HG03064 (cell line): ENCODE measurements around the gene KRT7.
"Not testable (repeated sequence)": the region's sequence is repeated elsewhere in the genome, so short reads cannot be mapped to it uniquely, and the experiment has no call there.

Experiments
- ATAC-seq: cut with Tn5 transposase; IDR thresholded peaks from one replicate; pipeline ENCODE4 v1.9.1; 2021; ENCODE audit warnings: low read depth; ENCODE audit not compliant: unreplicated experiment

The KRT7 gene

DNA sequence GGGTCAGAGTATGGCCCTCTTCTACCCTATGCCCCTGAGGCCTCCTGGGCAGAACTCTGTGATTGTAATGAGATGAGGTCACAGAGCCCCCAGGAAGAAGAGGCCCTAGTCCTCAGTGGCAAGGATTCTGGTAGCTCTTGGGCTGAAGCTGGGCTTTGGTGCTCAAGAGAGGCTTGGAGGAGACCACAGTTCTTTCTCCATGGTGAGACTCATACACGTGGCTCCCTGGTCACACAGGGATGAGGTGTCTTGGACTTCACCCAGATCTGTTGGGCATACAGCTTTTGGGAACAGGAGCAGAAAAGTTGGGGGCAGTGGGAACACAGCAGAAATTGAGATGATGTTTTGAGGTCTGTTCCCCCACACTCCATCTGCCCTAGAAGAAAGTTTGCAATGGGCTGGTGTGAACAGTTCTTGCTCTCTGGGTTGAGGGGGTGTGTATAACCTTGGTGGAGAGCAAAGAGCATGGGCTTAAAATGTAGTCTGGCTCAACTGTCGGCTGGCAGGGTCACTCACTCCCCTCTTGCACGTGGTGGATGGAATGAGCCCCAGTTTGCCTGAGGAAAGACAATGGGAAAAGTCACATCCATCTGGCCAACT lies 41.6 kb downstream of the KRT7 start, which contains the start of gene KRT86:
Gene KRT86 (plus strand): TSS at position 125 of the 600 bp plus-strand sequence. CDS start 27,272 bp downstream, outside the sequence.
- no peak for ATAC-seq

DNA sequence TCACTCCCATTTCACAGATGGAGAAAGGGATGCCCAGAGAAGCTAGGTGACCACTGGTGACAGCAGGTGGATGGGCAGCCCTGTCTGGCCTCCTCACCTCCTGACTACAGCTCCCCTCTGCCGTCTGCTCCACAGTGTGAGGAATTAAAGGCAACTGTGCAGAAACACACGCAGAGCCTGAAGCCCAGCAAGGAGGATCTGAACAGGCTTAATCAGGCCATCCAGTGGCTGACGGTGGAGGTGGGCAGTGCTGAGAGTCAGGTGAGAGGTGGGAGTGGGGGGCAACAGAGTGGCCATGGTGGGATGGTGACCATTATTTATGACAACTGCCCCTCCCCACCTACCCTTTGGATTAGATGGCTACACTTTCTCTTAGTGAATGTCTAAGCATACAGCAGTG lies 42.6 kb downstream of the KRT7 start:
- no peak for ATAC-seq

- ATAC-seq, result no peak
Observed at GRCh38 chr12:52277486-52278245, 44.6 kb downstream of the KRT7 start.

DNA sequence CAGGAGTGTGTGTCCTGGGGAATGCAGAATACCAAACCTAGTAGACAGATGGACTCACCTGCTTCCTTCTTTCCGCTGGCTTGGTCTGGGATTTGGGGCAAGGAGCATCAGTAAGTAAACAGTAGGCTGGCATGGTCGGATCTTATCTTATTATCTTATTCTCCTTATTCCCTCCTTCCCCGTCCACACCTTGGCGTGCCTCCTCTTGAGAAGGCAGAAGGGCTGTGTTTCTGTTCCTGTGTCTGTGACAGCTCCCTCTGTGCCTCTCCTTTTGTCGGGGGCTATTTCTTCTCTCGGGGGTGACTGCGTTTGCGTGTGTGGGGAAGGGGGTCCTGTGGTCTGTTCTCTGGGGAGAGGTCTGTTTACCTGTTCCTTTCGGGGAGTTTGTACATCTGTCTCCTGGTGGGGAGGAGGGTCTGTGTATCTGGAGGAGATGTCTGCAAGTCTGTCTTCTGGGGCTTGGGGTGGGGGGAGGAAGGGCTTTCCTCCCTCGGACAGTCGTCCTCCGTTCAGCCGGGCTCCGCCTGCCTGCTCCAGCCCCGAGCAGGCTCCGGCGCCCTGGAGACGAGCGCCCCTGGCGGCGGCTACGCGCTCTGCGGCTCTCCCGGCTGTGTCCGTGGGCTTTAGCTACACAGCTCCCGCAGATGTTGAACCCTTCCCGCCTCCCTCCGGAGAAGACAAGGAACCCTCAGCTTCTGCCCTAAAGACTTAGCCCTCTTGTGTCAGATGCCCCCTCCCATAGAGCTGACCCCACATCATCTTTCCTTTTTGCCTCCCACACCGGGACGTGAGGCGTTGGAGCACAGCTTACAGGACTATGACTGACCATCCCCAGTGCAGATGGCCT lies 45.8 kb downstream of the KRT7 start:
- ATAC-seq, result no peak

GRCh38 chr12:52279422-52280318 lies 46.6 kb downstream of the KRT7 start:
- ATAC-seq, result no peak

DNA sequence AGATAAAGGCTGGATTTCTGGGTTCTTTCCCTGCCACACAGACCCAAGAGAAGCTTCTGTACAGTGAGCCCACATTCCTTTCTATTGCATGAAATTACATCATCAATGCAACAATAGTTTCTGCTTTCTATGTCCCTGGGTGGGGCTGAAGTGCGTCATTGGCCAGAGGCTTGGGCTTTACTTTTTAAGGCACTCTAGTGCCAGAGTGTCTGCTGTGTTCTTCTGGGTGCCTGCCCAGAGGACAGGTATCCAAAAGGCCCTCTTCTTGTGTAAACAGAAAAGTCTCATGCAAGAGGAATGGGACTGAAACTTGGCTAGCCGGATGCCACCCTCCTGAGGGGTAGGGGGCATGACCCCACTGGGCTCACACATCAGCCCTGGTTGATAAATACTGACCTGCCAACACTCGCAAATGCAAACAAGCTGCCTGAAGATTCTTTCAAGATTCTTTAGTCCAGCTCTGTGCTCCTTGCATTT lies 47.3 kb downstream of the KRT7 start:
- ATAC-seq, result no peak

GRCh38 chr12:52280796-52281560 lies 47.9 kb downstream of the KRT7 start:
- ATAC-seq, result no peak

- ATAC-seq, result no peak
Observed at GRCh38 chr12:52284562-52285171, 51.6 kb downstream of the KRT7 start.

GRCh38 chr12:52285172-52285745 lies 52.2 kb downstream of the KRT7 start:
- no peak for ATAC-seq

DNA sequence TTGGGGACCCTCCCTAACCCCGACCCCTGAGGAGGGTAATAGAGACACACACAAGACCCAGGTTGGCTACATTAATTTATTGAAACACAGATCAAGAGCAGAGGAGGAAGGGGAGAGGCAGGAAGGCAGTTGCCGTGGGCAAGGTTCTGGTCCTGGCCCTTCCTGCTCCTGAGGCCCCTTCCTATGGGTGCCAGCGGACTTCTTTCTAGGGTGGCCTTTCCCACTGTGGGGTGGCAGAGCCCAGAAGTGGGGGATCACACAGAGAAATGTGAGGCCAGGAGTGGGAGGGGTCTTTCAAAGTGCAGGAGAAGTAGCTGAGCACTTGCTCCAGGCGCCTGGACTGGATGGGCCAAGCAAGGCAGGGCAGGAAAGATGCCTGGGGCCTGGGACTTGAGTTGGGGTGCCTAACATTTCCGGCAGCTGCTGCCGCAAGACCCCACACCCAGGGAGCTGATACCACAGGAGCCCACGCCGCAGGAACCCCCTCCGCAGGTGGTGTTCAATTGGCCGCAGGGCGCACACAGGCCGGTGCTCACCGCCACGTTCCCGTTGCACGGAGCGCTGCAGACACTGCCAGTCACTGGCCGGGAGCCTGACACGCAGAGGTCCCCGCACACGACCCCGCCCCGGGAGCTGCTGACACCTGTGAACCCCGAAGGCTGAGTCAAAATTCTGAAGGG lies 52.9 kb downstream of the KRT7 start:
- ATAC-seq, result no peak

- ATAC-seq, result not testable (repeated sequence)
Observed at GRCh38 chr12:52286857-52287785, 54.1 kb downstream of the KRT7 start.

- ATAC-seq, result not testable (repeated sequence)
Observed at GRCh38 chr12:52287816-52288805, 55.1 kb downstream of the KRT7 start.

GRCh38 chr12:52290483-52291134 lies 57.6 kb downstream of the KRT7 start:
- ATAC-seq, result not testable (repeated sequence)

GRCh38 chr12:52291267-52291935 lies 58.4 kb downstream of the KRT7 start, which contains the start of gene KRT81:
Gene KRT81, minus strand, starts transcription at chr12:52291534. Its CDS starts 69 bp downstream, at chr12:52291465.
- ATAC-seq, result no peak

DNA sequence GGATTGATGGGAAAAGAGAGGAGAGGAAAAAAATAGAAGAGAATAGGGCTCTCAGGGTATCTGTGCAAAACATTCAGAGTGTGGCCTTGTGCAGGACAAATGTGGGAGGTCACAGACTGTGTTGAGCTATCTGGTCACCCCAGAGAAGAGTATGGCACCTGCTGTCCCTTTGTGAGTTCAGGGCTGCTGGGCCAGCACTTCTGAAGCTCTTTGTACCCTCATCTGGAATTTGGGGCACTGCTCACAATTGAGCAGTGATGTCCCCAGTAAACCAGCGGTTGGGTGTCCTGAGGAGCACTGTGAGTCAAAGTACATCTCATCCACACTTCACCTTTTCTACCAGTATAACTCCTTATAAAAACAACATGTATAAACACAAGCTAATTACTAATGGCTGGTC lies 60.9 kb downstream of the KRT7 start:
- no peak for ATAC-seq
